Smooth muscle cell (in vitro differentiated cells): ENCODE results near the gene EDN2. TPM values are rescaled to one million over a fixed set of nuclear protein-coding genes. Genes with fewer than 3 reads are reported as not detected.

Source experiments
- DNase-seq: peaks from one replicate; lab custom pipeline; 2025; ENCODE audit not compliant: unreplicated experiment; lab: John Stamatoyannopoulos, UW
- H2AFZ ChIP-seq: fragments of 200-600 bp; sonication (generic); 2 replicates; pipeline ENCODE4 v1.6.0; 2016; ENCODE audit warnings: antibody characterized with exemption, low read depth, mild to moderate bottlenecking
- H3F3A ChIP-seq: fragments of 200-600 bp; sonication (generic); 2 replicates; pipeline ENCODE4 v1.6.0; 2017; ENCODE audit warnings: antibody characterized with exemption, low read depth
- H3K27ac ChIP-seq: fragments of 200-600 bp; sonication (generic); 2 replicates; pipeline ENCODE4 v1.5.1; 2016; ENCODE audit warnings: low read depth, mild to moderate bottlenecking
- H3K27me3 ChIP-seq: fragments of 200-600 bp; sonication (generic); 2 replicates; pipeline ENCODE4 v1.6.1; 2016; ENCODE audit warnings: low read depth, mild to moderate bottlenecking
- H3K36me3 ChIP-seq: fragments of 200-600 bp; sonication (generic); 2 replicates; pipeline ENCODE4 v1.5.1; 2016; ENCODE audit warnings: low read depth
- H3K4me1 ChIP-seq: fragments of 200-600 bp; sonication (generic); 2 replicates; pipeline ENCODE4 v1.5.1; 2016; ENCODE audit warnings: low read depth
- H3K4me2 ChIP-seq: fragments of 200-600 bp; sonication (generic); 2 replicates; pipeline ENCODE4 v1.6.0; 2016; ENCODE audit warnings: mild to moderate bottlenecking
- H3K4me3 ChIP-seq: fragments of 200-600 bp; sonication (generic); 2 replicates; pipeline ENCODE4 v1.5.1; 2016; ENCODE audit warnings: mild to moderate bottlenecking
- H3K79me2 ChIP-seq: fragments of 200-600 bp; sonication (generic); 2 replicates; pipeline ENCODE4 v1.6.0; 2016; ENCODE audit warnings: low read depth, mild to moderate bottlenecking
- H3K9ac ChIP-seq: fragments of 200-600 bp; sonication (generic); 2 replicates; pipeline ENCODE4 v1.6.0; 2016; ENCODE audit warnings: low read depth
- H3K9me3 ChIP-seq: fragments of 200-600 bp; sonication (generic); replicated peaks from 2 replicates; pipeline ENCODE4 v1.5.1; 2016; ENCODE audit warnings: low read depth
- H4K20me1 ChIP-seq: fragments of 200-600 bp; sonication (generic); 2 replicates; pipeline ENCODE4 v1.6.0; 2016; ENCODE audit warnings: low read depth
- WGBS: methylation state at CpG from one replicate; pipeline ENCODE4 v1.1.7; 2016; ENCODE audit warnings: low lambda C conversion rate; 5-methylcytosine and 5-hydroxymethylcytosine counted together
- polyA plus RNA-seq: library from polyadenylated mRNA; unstranded; fragments of >200 nt; fragmentation: Nextera tagmentation; extraction: Ambion mirVana; gene quantifications from 2 replicates; pipeline ENCODE4 v1.2.1, GENCODE V29; 2016
- total RNA-seq: library from RNA; depleted of rRNA; stranded (reverse); fragments of >200 nt; gene quantifications from 2 replicates; pipeline ENCODE4 v1.2.3, GENCODE V29; 2014
- TF ChIP-seq, protein P1 (sequence below): fragments of 200-600 bp; sonication (generic); IDR thresholded peaks from 2 replicates; pipeline ENCODE4 v1.5.1; 2017; ENCODE audit warnings: borderline replicate concordance, mild to moderate bottlenecking, antibody characterized with exemption; ENCODE audit not compliant: insufficient read depth, poor library complexity, severe bottlenecking

Gene EDN2
- total and polyA plus RNA-seq, 2 experiments from 2014 or later: not detected

GRCh38 chr1:41523071-41523470 is 38.6 kb upstream of the EDN2 start:
- DNase-seq: no peak
- no peak overlapping the region for H3K4me3 ChIP-seq
- no peaks in the 10 kb centered on the region for H3K9me3 ChIP-seq
- peaks cover 9% of the 10 kb centered on the region for H4K20me1 ChIP-seq
- no peak overlapping the region for H2AFZ ChIP-seq
- no peak overlapping the region for H3K4me2 ChIP-seq
- H3F3A ChIP-seq: no peaks in the 10 kb centered on the region
- H3K36me3 ChIP-seq: no peaks in the 10 kb centered on the region
- no peaks in the 10 kb centered on the region for H3K79me2 ChIP-seq
- WGBS: 86% methylated on average over 10 of the region's 10 CpGs
- H3K27ac ChIP-seq: no peak overlapping the region
- TF ChIP-seq, protein P1, sequence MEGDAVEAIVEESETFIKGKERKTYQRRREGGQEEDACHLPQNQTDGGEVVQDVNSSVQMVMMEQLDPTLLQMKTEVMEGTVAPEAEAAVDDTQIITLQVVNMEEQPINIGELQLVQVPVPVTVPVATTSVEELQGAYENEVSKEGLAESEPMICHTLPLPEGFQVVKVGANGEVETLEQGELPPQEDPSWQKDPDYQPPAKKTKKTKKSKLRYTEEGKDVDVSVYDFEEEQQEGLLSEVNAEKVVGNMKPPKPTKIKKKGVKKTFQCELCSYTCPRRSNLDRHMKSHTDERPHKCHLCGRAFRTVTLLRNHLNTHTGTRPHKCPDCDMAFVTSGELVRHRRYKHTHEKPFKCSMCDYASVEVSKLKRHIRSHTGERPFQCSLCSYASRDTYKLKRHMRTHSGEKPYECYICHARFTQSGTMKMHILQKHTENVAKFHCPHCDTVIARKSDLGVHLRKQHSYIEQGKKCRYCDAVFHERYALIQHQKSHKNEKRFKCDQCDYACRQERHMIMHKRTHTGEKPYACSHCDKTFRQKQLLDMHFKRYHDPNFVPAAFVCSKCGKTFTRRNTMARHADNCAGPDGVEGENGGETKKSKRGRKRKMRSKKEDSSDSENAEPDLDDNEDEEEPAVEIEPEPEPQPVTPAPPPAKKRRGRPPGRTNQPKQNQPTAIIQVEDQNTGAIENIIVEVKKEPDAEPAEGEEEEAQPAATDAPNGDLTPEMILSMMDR: no peak
- no peaks in the 10 kb centered on the region for H3K27me3 ChIP-seq
- H3K9ac ChIP-seq: no peak overlapping the region
- no peaks in the 10 kb centered on the region for H3K4me1 ChIP-seq

DNA sequence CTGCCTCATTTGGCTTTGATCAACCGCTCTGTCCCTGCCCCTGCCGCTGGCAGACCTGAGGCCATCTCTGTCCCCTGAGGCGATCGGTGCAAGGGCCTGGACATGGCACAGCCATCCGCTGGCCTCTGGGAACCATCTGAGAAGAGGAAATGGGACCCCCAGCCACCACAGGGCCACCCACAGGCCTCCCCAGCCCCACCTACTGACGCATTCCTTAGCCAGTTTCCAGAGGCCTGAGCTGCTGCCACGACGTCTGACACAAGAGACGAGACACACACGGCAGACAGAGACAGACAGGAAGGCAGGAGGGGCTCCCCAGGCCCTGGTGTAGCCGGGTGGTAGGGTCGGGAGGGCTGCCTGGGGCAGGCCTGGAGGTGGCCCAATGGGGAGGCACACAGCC is 37.3 kb upstream of the EDN2 start:
- DNase-seq: no peak
- Histone ChIP-seq H3K4me3 (no peak overlapping the region), H3K79me2 (no peaks in the 10 kb centered on the region), H3K27me3 (no peaks in the 10 kb centered on the region), H3F3A (peaks cover 3% of the 10 kb centered on the region), H2AFZ (no peak overlapping the region), H3K4me2 (no peak overlapping the region), H3K9me3 (no peaks in the 10 kb centered on the region), H4K20me1 (peaks cover 9% of the 10 kb centered on the region), H3K9ac (no peak overlapping the region), H3K36me3 (no peaks in the 10 kb centered on the region), H3K27ac (no peak overlapping the region), H3K4me1 (no peaks in the 10 kb centered on the region)
- TF ChIP-seq, protein P1: no peak
- WGBS: 40% methylated on average over 12 of the region's 12 CpGs

DNA sequence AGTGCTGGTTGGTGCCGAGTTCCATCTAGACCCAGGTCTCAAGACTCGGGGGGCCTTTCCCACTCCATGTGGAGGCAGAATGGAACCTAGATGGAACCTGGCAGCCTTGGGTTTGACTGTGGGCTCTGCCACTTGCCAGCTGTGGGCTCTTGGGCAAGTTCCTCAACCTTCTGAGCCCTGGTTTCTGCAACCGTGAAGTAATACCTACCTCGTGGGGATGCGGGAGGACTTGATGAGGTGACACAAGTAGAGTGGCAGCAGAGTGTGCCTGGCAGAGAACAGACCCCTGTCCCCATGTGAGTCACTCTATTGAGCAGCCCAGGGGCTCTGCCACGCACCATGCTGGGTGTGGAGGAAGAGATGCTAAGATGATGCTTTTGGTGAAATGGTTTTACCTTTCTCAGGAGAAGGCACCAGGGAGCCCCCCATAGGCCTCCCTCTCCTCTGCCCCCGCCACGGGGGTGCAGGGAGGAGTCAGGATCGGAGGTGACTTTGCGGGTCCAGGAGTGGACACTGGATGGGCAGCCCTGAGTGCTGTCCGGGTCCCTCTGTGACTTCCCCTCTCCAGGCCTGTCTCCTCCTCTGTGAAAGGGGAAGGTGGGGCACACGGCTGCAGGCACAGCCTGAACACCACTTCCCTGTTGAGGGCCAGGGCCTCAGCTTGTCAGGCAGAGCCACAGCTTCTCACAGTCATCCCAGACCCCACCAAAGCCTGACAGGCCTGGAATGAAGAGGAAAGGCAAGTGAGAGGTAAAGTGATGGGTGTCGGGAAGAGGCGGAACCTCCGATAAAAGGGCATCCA is 36.7 kb upstream of the EDN2 start:
- H3F3A ChIP-seq: peaks cover 3% of the 10 kb centered on the region
- no peak for DNase-seq
- no peaks in the 10 kb centered on the region for H3K9me3 ChIP-seq
- no peak overlapping the region for H3K4me3 ChIP-seq
- H3K27me3 ChIP-seq: no peaks in the 10 kb centered on the region
- no peak overlapping the region for H2AFZ ChIP-seq
- no peaks in the 10 kb centered on the region for H3K79me2 ChIP-seq
- H3K36me3 ChIP-seq: no peaks in the 10 kb centered on the region
- no peak overlapping the region for H3K4me2 ChIP-seq
- H4K20me1 ChIP-seq: peaks cover 9% of the 10 kb centered on the region
- no peak overlapping the region for H3K9ac ChIP-seq
- no peak overlapping the region for H3K27ac ChIP-seq
- peaks cover 4% of the 10 kb centered on the region for H3K4me1 ChIP-seq
- TF ChIP-seq, protein P1: no peak
- WGBS: 84% methylated on average over 15 of the region's 15 CpGs

- H3K9me3 ChIP-seq: no peaks in the 10 kb centered on the region
- WGBS: 98% methylated on average over 5 of the region's 5 CpGs
Observed at GRCh38 chr1:41519667-41520066, 35.2 kb upstream of the EDN2 start.

More at GRCh38 chr1:41519667-41520066, 35.2 kb upstream of the EDN2 start:
- TF ChIP-seq, protein P1: no peak
- Histone ChIP-seq H3K4me1 (peaks cover 4% of the 10 kb centered on the region), H3K36me3 (no peaks in the 10 kb centered on the region), H3K79me2 (no peaks in the 10 kb centered on the region), H3K9ac (no peak overlapping the region), H3K4me2 (no peak overlapping the region), H3K27ac (no peak overlapping the region), H2AFZ (no peak overlapping the region), H3F3A (peaks cover 3% of the 10 kb centered on the region), H3K4me3 (no peak overlapping the region), H3K27me3 (no peaks in the 10 kb centered on the region), H4K20me1 (no peaks in the 10 kb centered on the region)
- no peak for DNase-seq
